DND-41 (cell line): ENCODE data around the gene EHD3.

ENCODE experiments used
- ATAC-seq: fragments of 200-7000 bp; cut with Tn5 transposase; 3 replicates; pipeline ENCODE4 v1.9.1; 2021; ENCODE audit warnings: low read depth; ENCODE audit not compliant: insufficient read depth
- DNase-seq: peaks from one replicate; pipeline ENCODE4 v3.0.0-alpha.2; 2020
- H2AFZ ChIP-seq: 2 replicates; pipeline ENCODE4 v1.6.0; 2012; ENCODE audit warnings: low read depth, low read length
- H3K27ac ChIP-seq: 2 replicates; pipeline ENCODE4 v1.5.1; 2012; ENCODE audit warnings: low read length, inconsistent platforms
- H3K27me3 ChIP-seq: fragments of 200-600 bp; sonication (generic); 2 replicates; pipeline ENCODE4 v1.6.0; 2012; ENCODE audit warnings: low read length, mild to moderate bottlenecking, inconsistent platforms; ENCODE audit not compliant: insufficient read depth, poor library complexity
- H3K36me3 ChIP-seq: 2 replicates; pipeline ENCODE4 v1.5.1; 2012; ENCODE audit warnings: low read length, inconsistent platforms; ENCODE audit not compliant: insufficient read depth
- H3K4me1 ChIP-seq: 2 replicates; pipeline ENCODE4 v1.5.1; 2012; ENCODE audit warnings: mild to moderate bottlenecking, low read length; ENCODE audit not compliant: insufficient read depth
- H3K4me2 ChIP-seq: 2 replicates; pipeline ENCODE4 v1.6.0; 2012; ENCODE audit warnings: mild to moderate bottlenecking, moderate library complexity, low read length, inconsistent platforms; ENCODE audit not compliant: insufficient read depth
- H3K4me3 ChIP-seq, 2 experiments: fragments of 200-600 bp in 1 of 2; shearing (Covaris generic) in 1 of 2; 2 replicates each; pipeline ENCODE4 v1.5.1; 2012 to 2016; ENCODE audit warnings: inconsistent platforms in 2 of 2, low read length in 2 of 2, mild to moderate bottlenecking in 2 of 2, low read depth in 1 of 2, moderate library complexity in 1 of 2
- H3K79me2 ChIP-seq: 2 replicates; pipeline ENCODE4 v1.6.0; 2012; ENCODE audit warnings: low read length, inconsistent platforms; ENCODE audit not compliant: insufficient read depth
- H3K9ac ChIP-seq: 2 replicates; pipeline ENCODE4 v1.6.0; 2012; ENCODE audit warnings: low read depth, mild to moderate bottlenecking, inconsistent platforms, low read length, moderate library complexity
- H3K9me3 ChIP-seq: 2 replicates; pipeline ENCODE4 v1.5.1; 2012; ENCODE audit warnings: low read length, moderate library complexity, mild to moderate bottlenecking, inconsistent platforms; ENCODE audit not compliant: insufficient read depth, severe bottlenecking
- H4K20me1 ChIP-seq: 2 replicates; pipeline ENCODE4 v1.6.0; 2012; ENCODE audit warnings: low read length; ENCODE audit not compliant: insufficient read depth
- EZH2 ChIP-seq: IDR thresholded peaks from 3 replicates; pipeline ENCODE4 v1.6.1; 2012; ENCODE audit warnings: borderline replicate concordance, low read depth, mild to moderate bottlenecking, moderate library complexity, low read length, inconsistent platforms; ENCODE audit not compliant: severe bottlenecking
- TF ChIP-seq, protein P1 (sequence below): IDR thresholded peaks from 2 replicates; pipeline ENCODE4 v1.5.1; 2012; ENCODE audit warnings: borderline replicate concordance, low read length, moderate library complexity, mild to moderate bottlenecking; ENCODE audit not compliant: poor library complexity, severe bottlenecking; ENCODE audit errors: extremely low read depth

EHD3 gene

DNA sequence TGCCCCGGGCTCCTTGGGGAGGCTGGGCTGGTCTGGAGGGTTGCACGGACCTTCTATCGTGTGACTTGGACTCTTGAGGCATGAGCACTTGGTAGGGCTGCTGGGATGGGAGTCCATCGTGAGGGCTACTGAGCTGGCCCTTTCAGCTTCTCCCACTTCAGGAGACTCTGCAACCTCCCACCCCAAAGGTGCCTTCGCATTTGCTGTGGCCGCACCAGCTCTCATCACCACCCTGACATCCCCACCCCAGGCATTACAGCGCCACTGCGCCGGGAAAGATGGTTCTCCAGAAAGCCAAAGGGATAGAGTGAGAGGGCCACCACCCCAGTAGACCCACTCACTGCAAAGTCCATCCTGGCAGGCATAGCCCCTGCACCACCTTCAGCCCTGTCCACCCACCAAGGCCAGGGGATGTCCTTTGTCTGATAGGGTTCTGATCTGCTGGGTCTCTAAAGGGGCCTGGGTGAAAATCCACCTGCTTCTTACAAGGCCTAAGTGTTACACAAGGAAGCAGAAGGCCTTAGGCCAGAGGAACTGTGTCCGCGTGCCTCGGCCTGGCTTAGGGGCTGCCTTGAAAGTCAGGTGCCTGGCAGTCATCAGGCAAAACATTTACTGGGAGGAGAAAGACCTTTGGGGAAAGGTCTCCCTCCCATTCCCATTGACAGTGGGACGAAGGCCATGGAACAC lies 5.1 kb downstream of the EHD3 start:
- TF ChIP-seq EZH2: no peak
- TF ChIP-seq, protein P1, sequence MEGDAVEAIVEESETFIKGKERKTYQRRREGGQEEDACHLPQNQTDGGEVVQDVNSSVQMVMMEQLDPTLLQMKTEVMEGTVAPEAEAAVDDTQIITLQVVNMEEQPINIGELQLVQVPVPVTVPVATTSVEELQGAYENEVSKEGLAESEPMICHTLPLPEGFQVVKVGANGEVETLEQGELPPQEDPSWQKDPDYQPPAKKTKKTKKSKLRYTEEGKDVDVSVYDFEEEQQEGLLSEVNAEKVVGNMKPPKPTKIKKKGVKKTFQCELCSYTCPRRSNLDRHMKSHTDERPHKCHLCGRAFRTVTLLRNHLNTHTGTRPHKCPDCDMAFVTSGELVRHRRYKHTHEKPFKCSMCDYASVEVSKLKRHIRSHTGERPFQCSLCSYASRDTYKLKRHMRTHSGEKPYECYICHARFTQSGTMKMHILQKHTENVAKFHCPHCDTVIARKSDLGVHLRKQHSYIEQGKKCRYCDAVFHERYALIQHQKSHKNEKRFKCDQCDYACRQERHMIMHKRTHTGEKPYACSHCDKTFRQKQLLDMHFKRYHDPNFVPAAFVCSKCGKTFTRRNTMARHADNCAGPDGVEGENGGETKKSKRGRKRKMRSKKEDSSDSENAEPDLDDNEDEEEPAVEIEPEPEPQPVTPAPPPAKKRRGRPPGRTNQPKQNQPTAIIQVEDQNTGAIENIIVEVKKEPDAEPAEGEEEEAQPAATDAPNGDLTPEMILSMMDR: no peak
- H3K9me3 ChIP-seq: no peaks in the 10 kb centered on the region
- H3K4me3 ChIP-seq: no peak overlapping the region
- no peak overlapping the region for H3K4me2 ChIP-seq
- no peaks in the 10 kb centered on the region for H3K27me3 ChIP-seq
- ATAC-seq: no peak
- H3K9ac ChIP-seq: no peak overlapping the region
- no peaks in the 10 kb centered on the region for H3K79me2 ChIP-seq
- H3K36me3 ChIP-seq: no peaks in the 10 kb centered on the region
- H2AFZ ChIP-seq: no peak overlapping the region
- H3K4me1 ChIP-seq: peaks cover 19% of the 10 kb centered on the region
- H4K20me1 ChIP-seq: no peaks in the 10 kb centered on the region
- DNase-seq: no peak
- H3K27ac ChIP-seq: no peak overlapping the region

DNA sequence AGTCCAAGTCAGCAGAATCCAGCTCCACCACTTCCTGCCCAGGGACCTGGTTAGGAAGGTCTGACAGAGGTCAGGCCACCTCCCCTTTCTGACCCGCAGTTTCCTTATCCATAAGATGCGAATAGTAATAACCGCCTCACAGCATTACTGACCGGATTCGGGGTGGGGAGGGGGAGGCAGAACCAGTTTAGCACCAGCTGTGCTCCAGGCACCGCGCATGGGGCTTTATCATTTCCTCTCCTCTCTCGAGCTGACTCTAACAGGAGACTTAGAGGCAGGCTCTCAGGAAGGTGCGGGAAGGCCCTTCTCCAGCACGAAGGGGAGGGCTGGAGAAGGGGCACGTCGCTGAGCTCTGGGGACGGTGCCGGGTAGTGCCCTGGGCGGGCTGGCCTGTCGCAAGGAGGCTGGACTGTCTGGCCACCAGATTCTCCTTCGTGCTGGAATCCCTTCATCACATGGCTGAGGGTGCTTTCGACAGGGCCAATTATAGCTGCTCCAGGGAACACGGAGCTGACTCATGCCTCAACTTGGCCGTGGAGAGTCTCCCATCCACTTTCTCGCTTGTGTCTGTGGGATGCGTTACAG lies 5.7 kb downstream of the EHD3 start:
- Histone ChIP-seq H3K79me2 (no peaks in the 10 kb centered on the region), H4K20me1 (no peaks in the 10 kb centered on the region), H2AFZ (no peak overlapping the region), H3K9ac (no peak overlapping the region), H3K4me1 (peaks cover 13% of the 10 kb centered on the region), H3K36me3 (no peaks in the 10 kb centered on the region), H3K4me3 (no peak overlapping the region), H3K4me2 (no peak overlapping the region), H3K9me3 (no peaks in the 10 kb centered on the region), H3K27ac (no peak overlapping the region), H3K27me3 (no peaks in the 10 kb centered on the region)
- TF ChIP-seq, protein P1: no peak
- no peak for TF ChIP-seq EZH2
- DNase-seq (no peak), ATAC-seq (no peak)

DNA sequence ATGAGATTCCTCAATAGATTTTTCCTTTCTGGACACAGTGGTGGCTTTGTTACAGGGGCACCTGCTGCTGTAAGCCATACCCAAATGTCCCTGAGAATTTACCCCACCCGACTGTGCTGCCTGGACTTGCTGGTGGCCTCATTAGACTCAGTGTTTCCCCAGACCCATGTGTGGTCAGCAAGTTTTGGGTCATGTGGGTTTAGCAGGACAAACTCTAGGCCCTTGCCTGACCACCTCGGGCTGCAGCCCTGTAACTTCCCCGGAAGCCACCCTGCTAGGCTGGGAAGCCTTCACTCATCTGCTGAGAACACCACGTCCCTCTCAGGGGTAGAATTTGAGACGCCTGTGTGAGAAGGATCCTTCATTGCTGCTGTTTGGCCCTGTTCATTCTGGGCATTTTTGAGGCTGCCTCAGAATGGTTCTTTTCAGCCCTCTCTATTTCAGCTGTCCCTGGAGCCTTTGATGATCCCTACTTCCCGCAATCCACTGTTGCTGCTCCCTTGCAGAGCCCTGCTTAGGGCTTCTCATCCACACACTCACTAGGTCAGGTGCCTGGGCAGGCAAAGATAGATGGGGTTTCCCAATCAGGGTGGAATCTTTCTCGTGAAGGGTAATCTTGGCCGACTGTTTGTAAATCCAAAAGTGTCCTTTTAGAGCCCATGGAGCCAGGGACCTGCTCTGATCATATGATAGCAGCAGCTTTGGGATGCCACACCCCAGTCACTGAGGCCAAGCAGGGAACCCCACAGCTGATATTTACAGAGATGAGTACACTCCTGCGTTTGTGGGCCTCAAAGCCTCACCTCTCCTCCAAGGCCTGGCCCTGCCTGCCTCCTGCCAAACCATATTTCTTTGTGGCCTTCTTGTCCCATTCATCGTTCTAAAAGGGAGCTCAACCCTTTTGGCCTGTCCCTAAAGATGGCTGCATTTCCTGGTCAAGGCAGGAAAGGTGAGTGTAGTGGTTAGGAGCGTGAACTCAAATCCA lies 6.7 kb downstream of the EHD3 start:
- no peak for DNase-seq
- Histone ChIP-seq H3K27me3 (no peaks in the 10 kb centered on the region), H3K36me3 (no peaks in the 10 kb centered on the region), H4K20me1 (no peaks in the 10 kb centered on the region), H3K79me2 (no peaks in the 10 kb centered on the region), H3K4me1 (peaks cover 10% of the 10 kb centered on the region; the same call in 1 of the 2 replicates), H2AFZ (no peak overlapping the region), H3K9ac (no peak overlapping the region), H3K27ac (no peak overlapping the region), H3K4me2 (no peak overlapping the region), H3K4me3 (no peak overlapping the region), H3K9me3 (no peaks in the 10 kb centered on the region)
- no peak for ATAC-seq
- TF ChIP-seq, protein P1: no peak
